ENCODE measurements around the gene FAM20C.
A peak's percentile ranks its signal among the peaks of the same experiment; 100 is the strongest.

Gene FAM20C

GRCh38 chr7:191981-192649 is at the start of gene FAM20C:
FAM20C (plus strand) TSS chr7:192571; CDS start chr7:193200, 629 bp downstream.
- peaks cover 17 to 31% of the 10 kb centered on the region in 2 donors for H3K4me1 ChIP-seq (ENCODE audit: control insufficient read depth in 1 of 2, insufficient read depth in 2 of 2, low read length in 2 of 2)
- H3K9me3 ChIP-seq (ENCODE audit: control insufficient read depth in 1 of 2, low read length in 2 of 2), result no peaks in the 10 kb centered on the region
- peaks cover 7 to 18% of the 10 kb centered on the region in 2 donors for H3K36me3 ChIP-seq (ENCODE audit: control insufficient read depth in 1 of 2, insufficient read depth in 2 of 2, low read length in 2 of 2)
- H3K4me3 ChIP-seq (ENCODE audit: low read depth in 1 of 2, low read length in 2 of 2), result peak within 1 kb of the TSS; percentile 69
- H3K27me3 ChIP-seq (ENCODE audit: control insufficient read depth in 1 of 2, insufficient read depth in 2 of 2, low read length in 2 of 2), result no peaks in the 10 kb centered on the region
- peak within 1 kb of the TSS; percentile 62 for H3K27ac ChIP-seq (ENCODE audit: low read depth, low read length)
- H3K9ac ChIP-seq (ENCODE audit: low read depth in 1 of 2, low read length in 2 of 2), result peak within 1 kb of the TSS; percentile 36 to 38

GRCh38 chr7:143145-143751 is 49.1 kb upstream of the FAM20C start:
- H3K27ac ChIP-seq (ENCODE audit: low read depth, low read length), result no peak overlapping the region
- H3K4me3 ChIP-seq (ENCODE audit: low read depth in 1 of 2, low read length in 2 of 2), result no peak overlapping the region
- peaks cover 16 to 17% of the 10 kb centered on the region in 2 donors for H3K4me1 ChIP-seq (ENCODE audit: control insufficient read depth in 1 of 2, insufficient read depth in 2 of 2, low read length in 2 of 2)
- H3K36me3 ChIP-seq (ENCODE audit: control insufficient read depth in 1 of 2, insufficient read depth in 2 of 2, low read length in 2 of 2), result no peaks in the 10 kb centered on the region
- H3K27me3 ChIP-seq (ENCODE audit: control insufficient read depth in 1 of 2, insufficient read depth in 2 of 2, low read length in 2 of 2), result no peaks in the 10 kb centered on the region
- H3K9ac ChIP-seq (ENCODE audit: low read depth in 1 of 2, low read length in 2 of 2), result no peak overlapping the region
- H3K9me3 ChIP-seq (ENCODE audit: control insufficient read depth in 1 of 2, low read length in 2 of 2), result no peaks in the 10 kb centered on the region

- no peak overlapping the region for H3K9ac ChIP-seq (ENCODE audit: low read depth in 1 of 2, low read length in 2 of 2)
Observed at GRCh38 chr7:143811-144453, 48.4 kb upstream of the FAM20C start.

GRCh38 chr7:144454-144826 is 47.9 kb upstream of the FAM20C start:
- Histone ChIP-seq H3K9me3 (ENCODE audit: control insufficient read depth in 1 of 2, low read length in 2 of 2) (no peaks in the 10 kb centered on the region), H3K4me1 (ENCODE audit: control insufficient read depth in 1 of 2, insufficient read depth in 2 of 2, low read length in 2 of 2) (peaks cover 16 to 17% of the 10 kb centered on the region in 2 donors), H3K4me3 (ENCODE audit: low read depth in 1 of 2, low read length in 2 of 2) (no peak overlapping the region), H3K27me3 (ENCODE audit: control insufficient read depth in 1 of 2, insufficient read depth in 2 of 2, low read length in 2 of 2) (no peaks in the 10 kb centered on the region), H3K9ac (ENCODE audit: low read depth in 1 of 2, low read length in 2 of 2) (no peak overlapping the region), H3K27ac (ENCODE audit: low read depth, low read length) (no peak overlapping the region), H3K36me3 (ENCODE audit: control insufficient read depth in 1 of 2, insufficient read depth in 2 of 2, low read length in 2 of 2) (no peaks in the 10 kb centered on the region)

More at GRCh38 chr7:143811-144453, 48.4 kb upstream of the FAM20C start:
- Histone ChIP-seq H3K9me3 (ENCODE audit: control insufficient read depth in 1 of 2, low read length in 2 of 2) (no peaks in the 10 kb centered on the region), H3K27ac (ENCODE audit: low read depth, low read length) (no peak overlapping the region), H3K36me3 (ENCODE audit: control insufficient read depth in 1 of 2, insufficient read depth in 2 of 2, low read length in 2 of 2) (no peaks in the 10 kb centered on the region), H3K27me3 (ENCODE audit: control insufficient read depth in 1 of 2, insufficient read depth in 2 of 2, low read length in 2 of 2) (no peaks in the 10 kb centered on the region), H3K4me3 (ENCODE audit: low read depth in 1 of 2, low read length in 2 of 2) (no peak overlapping the region), H3K4me1 (ENCODE audit: control insufficient read depth in 1 of 2, insufficient read depth in 2 of 2, low read length in 2 of 2) (peaks cover 16 to 17% of the 10 kb centered on the region in 2 donors)

GRCh38 chr7:145863-146262 is 46.5 kb upstream of the FAM20C start:
- no peaks in the 10 kb centered on the region for H3K9me3 ChIP-seq (ENCODE audit: control insufficient read depth in 1 of 2, low read length in 2 of 2)
- no peaks in the 10 kb centered on the region for H3K27me3 ChIP-seq (ENCODE audit: control insufficient read depth in 1 of 2, insufficient read depth in 2 of 2, low read length in 2 of 2)
- H3K36me3 ChIP-seq (ENCODE audit: control insufficient read depth in 1 of 2, insufficient read depth in 2 of 2, low read length in 2 of 2), result no peaks in the 10 kb centered on the region
- H3K4me3 ChIP-seq (ENCODE audit: low read depth in 1 of 2, low read length in 2 of 2), result no peak overlapping the region
- no peak overlapping the region for H3K27ac ChIP-seq (ENCODE audit: low read depth, low read length)
- peaks cover 28 to 30% of the 10 kb centered on the region in 2 donors for H3K4me1 ChIP-seq (ENCODE audit: control insufficient read depth in 1 of 2, insufficient read depth in 2 of 2, low read length in 2 of 2)
- H3K9ac ChIP-seq (ENCODE audit: low read depth in 1 of 2, low read length in 2 of 2), result no peak overlapping the region

GRCh38 chr7:148543-148931 is 43.8 kb upstream of the FAM20C start:
- Histone ChIP-seq H3K4me1 (ENCODE audit: control insufficient read depth in 1 of 2, insufficient read depth in 2 of 2, low read length in 2 of 2) (peaks cover 12 to 15% of the 10 kb centered on the region in 2 donors), H3K27me3 (ENCODE audit: control insufficient read depth in 1 of 2, insufficient read depth in 2 of 2, low read length in 2 of 2) (no peaks in the 10 kb centered on the region), H3K4me3 (ENCODE audit: low read depth in 1 of 2, low read length in 2 of 2) (peak overlapping the region; percentile 60 to 77), H3K36me3 (ENCODE audit: control insufficient read depth in 1 of 2, insufficient read depth in 2 of 2, low read length in 2 of 2) (no peaks in the 10 kb centered on the region), H3K27ac (ENCODE audit: low read depth, low read length) (no peak overlapping the region), H3K9ac (ENCODE audit: low read depth in 1 of 2, low read length in 2 of 2) (peak overlapping the region; percentile 71 to 78), H3K9me3 (ENCODE audit: control insufficient read depth in 1 of 2, low read length in 2 of 2) (no peaks in the 10 kb centered on the region)

- Histone ChIP-seq H3K27ac (ENCODE audit: low read depth, low read length) (peak overlapping the region; percentile 94), H3K9ac (ENCODE audit: low read depth in 1 of 2, low read length in 2 of 2) (peak overlapping the region; percentile 78 to 84), H3K36me3 (ENCODE audit: control insufficient read depth in 1 of 2, insufficient read depth in 2 of 2, low read length in 2 of 2) (no peaks in the 10 kb centered on the region), H3K9me3 (ENCODE audit: control insufficient read depth in 1 of 2, low read length in 2 of 2) (no peaks in the 10 kb centered on the region), H3K4me1 (ENCODE audit: control insufficient read depth in 1 of 2, insufficient read depth in 2 of 2, low read length in 2 of 2) (peaks cover 12 to 15% of the 10 kb centered on the region in 2 donors), H3K27me3 (ENCODE audit: control insufficient read depth in 1 of 2, insufficient read depth in 2 of 2, low read length in 2 of 2) (no peaks in the 10 kb centered on the region), H3K4me3 (ENCODE audit: low read depth in 1 of 2, low read length in 2 of 2) (peak overlapping the region; percentile 73 to 77)
Observed at GRCh38 chr7:148932-149790, 43.2 kb upstream of the FAM20C start.

GRCh38 chr7:149791-150636 is 42.4 kb upstream of the FAM20C start:
- H3K9me3 ChIP-seq (ENCODE audit: control insufficient read depth in 1 of 2, low read length in 2 of 2), result no peaks in the 10 kb centered on the region
- H3K9ac ChIP-seq (ENCODE audit: low read depth in 1 of 2, low read length in 2 of 2), result peak overlapping the region; percentile 78 to 84
- H3K27me3 ChIP-seq (ENCODE audit: control insufficient read depth in 1 of 2, insufficient read depth in 2 of 2, low read length in 2 of 2), result no peaks in the 10 kb centered on the region
- peak overlapping the region; percentile 94 for H3K27ac ChIP-seq (ENCODE audit: low read depth, low read length)
- H3K36me3 ChIP-seq (ENCODE audit: control insufficient read depth in 1 of 2, insufficient read depth in 2 of 2, low read length in 2 of 2), result no peaks in the 10 kb centered on the region
- peak overlapping the region; percentile 73 to 77 for H3K4me3 ChIP-seq (ENCODE audit: low read depth in 1 of 2, low read length in 2 of 2)
- H3K4me1 ChIP-seq (ENCODE audit: control insufficient read depth in 1 of 2, insufficient read depth in 2 of 2, low read length in 2 of 2), result peaks cover 15% of the 10 kb centered on the region in 2 donors

- H3K4me1 ChIP-seq (ENCODE audit: control insufficient read depth in 1 of 2, insufficient read depth in 2 of 2, low read length in 2 of 2), result peaks cover 17 to 18% of the 10 kb centered on the region in 2 donors
- no peaks in the 10 kb centered on the region for H3K9me3 ChIP-seq (ENCODE audit: control insufficient read depth in 1 of 2, low read length in 2 of 2)
- no peaks in the 10 kb centered on the region for H3K36me3 ChIP-seq (ENCODE audit: control insufficient read depth in 1 of 2, insufficient read depth in 2 of 2, low read length in 2 of 2)
- H3K9ac ChIP-seq (ENCODE audit: low read depth in 1 of 2, low read length in 2 of 2), result peak overlapping the region; percentile 78 to 84
- peak overlapping the region in 1 of 2 donors; percentile 77 for H3K4me3 ChIP-seq (ENCODE audit: low read depth in 1 of 2, low read length in 2 of 2)
- H3K27me3 ChIP-seq (ENCODE audit: control insufficient read depth in 1 of 2, insufficient read depth in 2 of 2, low read length in 2 of 2), result no peaks in the 10 kb centered on the region
- H3K27ac ChIP-seq (ENCODE audit: low read depth, low read length), result no peak overlapping the region
Observed at GRCh38 chr7:150811-151221, 41.6 kb upstream of the FAM20C start.
